CD4-positive, alpha-beta T cell treated with Interleukin-15 for 4 hours (primary cell): ENCODE measurements around the gene NEK6.

Source experiments
- DNase-seq: peaks from one replicate; pipeline ENCODE4 v3.0.0-alpha.2; 2020; ENCODE audit warnings: low spot score

The NEK6 gene

DNA sequence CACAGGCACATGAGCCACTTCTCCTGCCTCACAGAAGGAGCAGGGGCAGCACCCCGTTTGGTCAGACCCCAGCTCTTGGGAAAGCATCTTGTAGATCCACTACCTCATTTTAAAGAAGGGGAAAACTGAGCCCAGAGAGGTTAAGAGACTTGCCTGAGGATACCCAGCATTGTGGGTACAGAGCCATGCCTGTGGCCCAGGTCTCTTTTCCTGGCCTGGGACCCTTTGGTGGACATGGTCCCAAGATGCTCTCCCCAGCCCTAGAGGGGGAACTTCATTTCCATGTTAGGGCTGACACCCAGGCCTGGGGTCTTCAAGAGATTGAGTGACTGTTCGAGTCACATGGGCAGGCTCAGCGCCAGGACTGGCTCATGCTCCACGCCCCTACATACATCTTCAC, 64.2 kb downstream of the NEK6 start:
- no peak for DNase-seq

DNA sequence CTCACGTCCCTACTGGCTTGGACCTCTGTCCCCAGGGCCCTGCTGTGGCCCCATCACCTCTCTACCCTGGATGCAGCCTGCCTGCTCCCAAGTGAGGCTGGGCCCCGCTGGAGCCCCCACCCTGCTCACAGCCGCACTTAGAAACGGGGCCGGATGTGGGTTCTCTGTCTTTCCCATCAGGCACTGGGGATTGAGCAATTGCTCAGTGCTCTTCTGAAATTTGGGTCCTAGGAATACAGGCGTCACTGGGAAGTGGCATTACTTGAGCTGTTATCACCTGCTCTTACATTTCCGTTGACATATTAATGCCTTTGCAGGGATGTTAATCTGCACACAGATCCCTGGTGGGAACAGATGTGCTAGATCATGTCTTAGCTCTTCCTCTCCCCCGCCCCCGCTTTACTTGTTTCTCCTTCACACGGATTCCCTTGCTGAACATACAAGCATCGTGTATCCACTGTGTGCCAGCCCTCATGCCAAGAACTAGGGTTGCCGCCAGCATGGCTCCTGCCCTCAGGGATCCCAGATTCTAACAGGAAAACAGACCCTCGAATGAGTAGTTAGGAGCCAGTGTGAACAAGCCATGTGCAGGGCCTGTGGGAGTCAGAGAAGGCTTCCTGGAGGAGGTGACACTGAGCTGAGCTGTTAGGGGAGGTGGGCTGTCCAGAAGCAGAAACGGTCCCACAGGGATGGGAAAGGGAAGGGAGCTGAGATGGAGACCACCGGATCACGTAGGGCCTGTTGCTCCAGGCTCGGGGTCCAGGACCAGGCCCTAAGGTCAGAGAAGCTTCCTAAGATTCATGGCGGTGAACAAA, 65.1 kb downstream of the NEK6 start:
- no peak for DNase-seq

DNA sequence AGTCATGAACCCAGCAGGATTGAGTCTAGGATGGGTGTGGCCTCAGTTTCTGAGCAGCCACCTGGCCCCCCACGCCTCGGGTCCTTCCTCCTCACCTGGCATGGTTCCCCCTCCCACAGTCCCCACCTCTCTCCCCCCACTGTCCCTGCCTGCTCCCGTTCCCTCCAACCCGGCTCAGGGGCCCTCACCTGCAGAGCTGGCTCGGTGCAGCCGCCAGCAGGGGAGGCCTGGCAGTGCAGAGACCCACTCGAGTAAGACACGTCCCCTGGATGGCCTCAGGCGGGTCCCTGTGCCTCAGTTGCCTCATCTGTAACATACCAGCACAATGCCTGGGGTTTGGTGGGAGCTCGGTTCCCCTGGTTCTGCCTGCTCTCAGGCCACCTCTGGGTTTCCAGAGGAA, 66.2 kb downstream of the NEK6 start:
- DNase-seq = no peak

GRCh38 chr9:124325816-124326215, 68.1 kb downstream of the NEK6 start:
- DNase-seq = no peak

GRCh38 chr9:124326378-124326777, 68.6 kb downstream of the NEK6 start:
- no peak for DNase-seq

- no peak for DNase-seq
These were observed 69.7 kb downstream of the NEK6 start for GRCh38 chr9:124327491-124327890.

DNA sequence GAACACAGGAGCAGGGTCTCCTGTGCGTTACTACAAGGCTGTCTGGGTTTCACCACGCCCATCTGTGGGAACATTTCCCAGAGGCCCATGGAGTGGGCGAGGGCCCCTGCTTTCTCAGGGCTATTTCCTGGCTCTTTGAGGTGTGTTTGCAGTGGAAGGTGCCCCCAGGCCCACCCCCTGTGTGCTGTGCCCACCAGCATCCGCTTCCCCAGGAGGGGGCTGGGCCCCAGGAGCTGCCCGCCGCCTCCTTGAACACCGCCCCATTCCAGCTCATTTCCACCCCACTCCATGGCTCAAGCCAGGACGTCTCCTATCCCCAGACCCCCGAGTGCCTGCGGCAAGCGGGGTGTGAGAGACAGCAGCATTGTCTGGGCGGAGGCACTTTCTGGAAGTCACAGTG, 70.5 kb downstream of the NEK6 start:
- DNase-seq = no peak

GRCh38 chr9:124329206-124329792, 71.5 kb downstream of the NEK6 start:
- no peak for DNase-seq

GRCh38 chr9:124330011-124330697, 72.4 kb downstream of the NEK6 start:
- no peak for DNase-seq

GRCh38 chr9:124331580-124331979, 73.8 kb downstream of the NEK6 start:
- DNase-seq = no peak

GRCh38 chr9:124332361-124333202, 74.8 kb downstream of the NEK6 start:
- DNase-seq = no peak

DNA sequence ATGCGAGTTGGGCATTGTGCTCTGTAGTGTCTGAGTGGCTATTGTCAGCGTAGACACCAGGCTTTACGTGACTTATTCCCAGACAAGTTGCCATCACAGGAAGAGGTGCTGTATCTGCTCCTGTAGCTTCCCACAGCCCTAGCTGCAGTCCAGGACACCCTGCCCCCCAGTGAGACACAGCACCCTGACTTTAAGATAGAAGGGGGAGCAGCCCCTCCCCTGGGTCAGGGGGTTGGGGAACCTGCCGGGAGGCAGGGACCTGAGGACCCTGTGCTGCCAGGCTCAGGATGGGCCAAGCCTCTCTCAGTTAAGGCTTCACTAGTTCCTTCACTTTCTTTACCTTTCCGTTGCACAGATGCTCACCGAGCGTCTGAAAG, 75.4 kb downstream of the NEK6 start:
- no peak for DNase-seq

DNA sequence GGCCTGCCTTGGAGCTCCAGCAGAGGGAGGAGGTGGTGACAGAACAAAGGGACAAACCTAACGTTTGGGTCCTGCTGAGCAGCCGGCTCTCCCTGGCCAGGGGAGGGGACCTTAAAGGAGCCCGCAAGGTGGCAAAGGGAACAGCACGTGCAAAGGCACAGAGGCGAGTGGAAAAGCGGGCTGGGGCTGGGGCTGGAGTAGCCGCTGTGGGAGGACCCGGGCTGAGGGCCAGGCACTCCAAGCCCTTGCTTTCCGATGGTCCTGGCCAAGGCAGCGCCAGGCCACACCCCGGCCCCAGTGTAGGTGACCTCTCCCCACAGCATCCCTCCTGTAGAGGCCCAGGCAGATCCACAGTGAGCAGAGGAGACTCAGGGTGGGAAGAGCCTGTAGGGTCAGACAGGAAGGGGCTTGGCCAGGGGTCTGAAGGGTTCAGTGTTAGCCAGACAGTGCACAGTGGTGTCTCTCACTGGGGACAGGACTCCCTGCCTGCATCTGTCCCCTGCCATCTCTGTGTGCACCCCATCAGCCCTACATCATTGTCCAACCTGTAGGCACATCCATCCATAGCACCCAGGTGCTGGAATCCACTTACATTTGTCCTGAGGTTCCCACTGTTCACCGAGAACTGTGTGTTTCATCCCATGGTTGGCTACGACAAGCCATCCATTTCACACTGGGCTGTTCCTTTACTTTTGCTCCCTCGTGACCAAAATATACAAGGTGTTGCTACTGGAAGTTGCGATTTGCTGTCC, 77.0 kb downstream of the NEK6 start:
- no peak for DNase-seq

DNA sequence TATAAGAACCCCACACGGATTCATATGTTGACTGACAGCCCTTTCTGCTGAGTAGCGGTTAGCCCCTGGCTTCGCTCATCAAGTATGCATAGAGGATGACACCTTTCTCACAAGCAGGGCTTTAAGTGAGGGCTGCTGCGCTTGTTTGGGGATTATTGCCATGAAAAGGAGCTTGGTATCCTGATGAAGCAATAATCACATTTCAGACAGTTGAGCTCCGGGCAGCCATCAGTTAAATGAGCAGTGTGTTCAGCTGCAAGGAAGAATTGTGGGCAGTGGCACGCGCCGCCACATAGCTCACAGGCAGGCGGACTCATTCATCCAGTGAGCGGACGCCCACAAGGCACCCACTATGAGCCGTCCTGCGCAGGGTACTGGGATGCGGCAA, 77.6 kb downstream of the NEK6 start:
- no peak for DNase-seq

DNA sequence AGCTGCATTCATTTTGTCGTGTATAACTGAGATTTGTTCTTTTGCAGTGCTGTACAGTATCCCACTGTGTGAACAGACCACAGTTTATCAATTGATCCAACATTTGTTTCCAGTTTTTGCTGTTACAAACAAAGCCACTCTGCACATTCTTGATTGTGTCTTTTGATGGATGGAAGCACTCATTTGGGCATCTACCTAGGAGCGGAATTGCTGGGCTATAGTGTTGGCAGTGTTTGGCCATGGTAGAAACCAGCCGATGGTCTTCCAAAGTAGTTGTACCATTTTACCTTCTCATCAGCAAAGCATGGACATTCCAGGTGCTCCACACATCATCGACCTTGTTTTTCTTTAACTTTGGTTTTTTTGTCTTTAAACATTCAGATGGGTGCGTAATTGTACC, 79.8 kb downstream of the NEK6 start:
- no peak for DNase-seq

- DNase-seq = no peak
These were observed 81.9 kb downstream of the NEK6 start for GRCh38 chr9:124339603-124340146.

- DNase-seq = no peak
These were observed 82.7 kb downstream of the NEK6 start for GRCh38 chr9:124340219-124341069.

DNA sequence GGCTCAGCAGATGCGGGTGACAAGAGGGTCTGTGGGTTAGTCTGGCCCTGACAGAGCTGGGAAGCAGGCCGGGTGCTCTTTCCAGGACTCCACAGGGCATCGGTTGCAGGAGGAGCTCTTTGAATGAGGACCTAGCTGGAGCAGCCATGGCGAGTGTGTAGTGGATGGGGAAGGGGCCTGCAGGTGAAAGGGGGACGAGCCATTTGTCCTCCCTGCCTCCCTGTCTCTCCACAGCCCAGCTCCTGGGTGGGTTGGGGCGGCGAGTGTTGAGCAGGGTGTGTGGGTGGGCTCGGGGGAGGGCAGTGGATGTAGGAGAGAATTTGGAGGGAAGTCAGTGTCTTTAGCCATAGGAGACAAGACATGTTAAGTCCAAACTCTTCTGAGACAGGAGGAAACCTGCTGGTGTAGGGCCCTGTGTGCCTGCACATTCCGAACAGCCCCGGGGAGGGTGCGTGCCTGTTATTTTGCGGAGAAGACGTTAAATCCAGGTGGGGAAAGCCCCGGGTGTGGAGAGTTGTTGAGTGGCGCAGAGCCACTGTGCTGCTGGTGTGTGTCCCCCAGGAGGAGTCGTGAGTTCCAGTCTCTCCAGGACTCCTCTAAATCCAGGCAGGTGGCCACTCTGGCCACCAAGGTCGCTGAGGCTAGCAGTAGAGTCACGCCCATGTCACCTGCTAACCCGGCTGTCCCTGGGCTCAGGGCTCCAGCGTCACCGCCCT, 83.9 kb downstream of the NEK6 start:
- no peak for DNase-seq

DNA sequence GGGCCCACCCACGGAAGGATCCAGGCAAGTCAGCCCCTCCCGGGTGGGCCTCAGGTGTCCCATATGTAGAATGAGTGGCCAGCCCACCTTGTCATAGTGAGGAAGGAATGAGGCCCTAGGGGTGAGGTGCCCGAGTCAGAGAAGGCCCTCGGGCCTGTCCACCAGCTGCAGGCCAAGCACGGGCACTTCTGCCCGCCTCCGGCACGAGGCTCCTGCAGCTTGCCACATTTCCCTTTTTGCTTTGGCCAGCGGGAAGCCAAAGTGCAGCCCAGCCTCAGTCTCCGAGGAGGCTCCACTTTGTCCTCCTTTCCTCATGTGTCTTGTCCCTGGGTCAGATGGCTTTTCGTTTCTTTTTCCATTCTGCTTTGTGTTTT, 84.6 kb downstream of the NEK6 start:
- DNase-seq = no peak
